Endothelial cell of umbilical vein (primary cell): ENCODE measurements around the gene CALU. TPM values are rescaled to one million over a fixed set of nuclear protein-coding genes. Genes with fewer than 3 reads are reported as not detected.

ENCODE experiments used
- BruUV-seq: library from RNA; stranded (reverse); fragments of 400-500 nt; replicated peaks from 2 replicates; lab custom pipeline; 2021; lab: Mats Ljungman, UMichigan
- CTCF ChIA-PET: fragments of 300-600, 350-600 bp; sonication (Branson Sonifier 250); formaldehyde crosslinking; loops from one replicate; lab custom pipeline; 2021; ENCODE audit warnings: antibody characterized with exemption, inconsistent platforms; lab: Charles Lee
- POLR2A ChIA-PET: fragments of 300-600, 350-600 bp; sonication (Branson Sonifier 250); formaldehyde crosslinking; loops from one replicate; lab custom pipeline; 2021; ENCODE audit warnings: antibody characterized with exemption, inconsistent platforms; lab: Charles Lee
- DNase-seq: peaks from one replicate; pipeline ENCODE4 v3.0.0-alpha.2; 2011; ENCODE audit warnings: low read depth, low spot score
- FAIRE-seq: peaks from 2 replicates; lab custom pipeline; 2011; peaks lifted over from hg19 to GRCh38; lab: Jason Lieb, UNC
- H2AFZ ChIP-seq: 2 replicates; pipeline ENCODE4 v1.6.0; 2012; ENCODE audit warnings: low read depth, low read length, control low read depth, inconsistent platforms
- H3K27ac ChIP-seq: 2 replicates; pipeline ENCODE4 v1.5.1; 2011; ENCODE audit warnings: low read depth, mild to moderate bottlenecking, control low read depth, low read length, moderate library complexity; ENCODE audit not compliant: insufficient read depth
- H3K27me3 ChIP-seq, 2 experiments: 2 replicates each; pipeline versions ENCODE4 v1.6.0 to v1.6.1; 2011; ENCODE audit warnings: low read length in 2 of 2, mixed read lengths in 1 of 2; ENCODE audit not compliant: control insufficient read depth in 2 of 2, insufficient read depth in 2 of 2
- H3K36me3 ChIP-seq, 2 experiments: 2 replicates in 1 of 2; 3 replicates in 1 of 2; pipeline ENCODE4 v1.5.1; 2011; ENCODE audit warnings: low read length in 2 of 2, mild to moderate bottlenecking in 1 of 2, moderate library complexity in 1 of 2; ENCODE audit not compliant: control insufficient read depth in 2 of 2, insufficient read depth in 2 of 2; ENCODE audit errors: extremely low read depth in 1 of 2
- H3K4me1 ChIP-seq: 3 replicates; pipeline ENCODE4 v1.5.1; 2011; ENCODE audit warnings: mild to moderate bottlenecking, low read length; ENCODE audit not compliant: control insufficient read depth, insufficient read depth; ENCODE audit errors: extremely low read depth
- H3K4me2 ChIP-seq: 2 replicates; pipeline ENCODE4 v1.6.1; 2011; ENCODE audit warnings: low read length, control low read depth, mixed read lengths; ENCODE audit not compliant: insufficient read depth
- H3K4me3 ChIP-seq, 3 experiments: fragments of 200-600 bp in 1 of 3; sonication (generic), shearing (Covaris generic) in 1 of 3; replicated peaks in 1 of 3; 2 replicates each; pipeline ENCODE4 v1.5.1; 2011 to 2016; ENCODE audit warnings: control low read depth in 3 of 3, low read length in 3 of 3, mild to moderate bottlenecking in 2 of 3, inconsistent platforms in 1 of 3, low read depth in 1 of 3, moderate library complexity in 1 of 3; ENCODE audit not compliant: insufficient read depth in 1 of 3
- H3K79me2 ChIP-seq: 2 replicates; pipeline ENCODE4 v1.6.0; 2012; ENCODE audit warnings: low read length, inconsistent platforms; ENCODE audit not compliant: control insufficient read depth, insufficient read depth
- H3K9ac ChIP-seq: replicated peaks from 2 replicates; pipeline ENCODE3; 2011; ENCODE audit warnings: low read length, control low read depth; ENCODE audit not compliant: insufficient read depth; ENCODE audit errors: extremely low read depth
- H3K9me1 ChIP-seq: replicated peaks from 3 replicates; pipeline ENCODE4 v1.6.0; 2011; ENCODE audit warnings: mild to moderate bottlenecking, low read length; ENCODE audit not compliant: control insufficient read depth, insufficient read depth; ENCODE audit errors: extremely low read depth
- H3K9me3 ChIP-seq: replicated peaks from 2 replicates; pipeline ENCODE4 v1.5.1; 2012; ENCODE audit warnings: low read length, inconsistent platforms; ENCODE audit not compliant: control insufficient read depth, insufficient read depth
- H4K20me1 ChIP-seq: replicated peaks from 2 replicates; pipeline ENCODE3; 2011; ENCODE audit warnings: mild to moderate bottlenecking, low read length; ENCODE audit not compliant: control insufficient read depth, insufficient read depth; ENCODE audit errors: extremely low read depth
- CTCF ChIP-seq, 2 donors: IDR thresholded peaks; 1 replicate in 1 of 2; 2 replicates in 1 of 2; pipeline ENCODE4 v1.5.1; 2011; ENCODE audit warnings: low read length in 2 of 2, mild to moderate bottlenecking in 2 of 2, moderate library complexity in 2 of 2, control low read depth in 1 of 2, inconsistent platforms in 1 of 2, low read depth in 1 of 2; ENCODE audit not compliant: insufficient read depth in 1 of 2; ENCODE audit errors: extremely low read depth in 1 of 2
- EZH2 ChIP-seq: IDR thresholded peaks from 2 replicates; pipeline ENCODE4 v1.6.1; 2012; ENCODE audit warnings: borderline replicate concordance, low read depth, mild to moderate bottlenecking, moderate library complexity, low read length, inconsistent platforms; ENCODE audit not compliant: severe bottlenecking
- FOS ChIP-seq: IDR thresholded peaks from 2 replicates; pipeline ENCODE4 v1.6.1; 2011; ENCODE audit warnings: mild to moderate bottlenecking, low read length, moderate library complexity, borderline replicate concordance; ENCODE audit not compliant: insufficient read depth
- GATA2 ChIP-seq: IDR thresholded peaks from 2 replicates; pipeline ENCODE4 v1.7.0; 2011; ENCODE audit warnings: low read depth, mild to moderate bottlenecking, moderate library complexity, mixed read lengths, low read length; ENCODE audit not compliant: insufficient read length, insufficient read depth
- JUN ChIP-seq: IDR thresholded peaks from 2 replicates; pipeline ENCODE4 v1.6.1; 2011; ENCODE audit warnings: borderline replicate concordance, low read depth; ENCODE audit not compliant: insufficient read length, insufficient read depth
- MYC ChIP-seq: IDR thresholded peaks from one replicate; pipeline ENCODE4 v1.6.1; 2011; ENCODE audit warnings: mild to moderate bottlenecking, low read depth, low read length
- POLR2A ChIP-seq: IDR thresholded peaks from 2 replicates; pipeline ENCODE4 v1.6.1; 2012; ENCODE audit warnings: low read depth, mild to moderate bottlenecking, control low read depth, low read length
- POLR2AphosphoS5 ChIP-seq: IDR thresholded peaks from 2 replicates; pipeline ENCODE4 v1.6.1; 2012; ENCODE audit warnings: low read depth, mild to moderate bottlenecking, control low read depth, low read length, moderate library complexity; ENCODE audit not compliant: insufficient read depth
- dilution Hi-C: fragments of 300-500 bp; cut with MboI; formaldehyde crosslinking; loops from one replicate; pipeline ENCODE4 v1.15.0; 2019; ENCODE audit warnings: low sequenced_read_pairs; ENCODE audit not compliant: extremely low pct_ligation_motif_present
- intact Hi-C: fragments of 100-400 bp; cut with micrococcal nuclease; formaldehyde crosslinking; loops from one replicate; pipeline ENCODE4 v1.10.0; 2022
- polyA plus RNA-seq, 4 experiments: library from polyadenylated mRNA; depleted of rRNA in 3 of 4; stranded (reverse) in 3 of 4; unstranded in 1 of 4; fragments of >200 nt; gene quantifications; 2 replicates each; pipeline versions ENCODE4 v1.2.1 to v1.2.3, GENCODE V29; 2011 to 2012; ENCODE audit warnings: missing spikeins in 1 of 4
- total RNA-seq: library from RNA; stranded (reverse); gene quantifications from 2 replicates; pipeline ENCODE4 v1.2.3, GENCODE V29; 2021
- TF ChIP-seq, protein P1 (sequence below): IDR thresholded peaks from 2 replicates; pipeline ENCODE4 v1.6.1; 2011; ENCODE audit not compliant: insufficient read depth, insufficient read length

The CALU gene
- total and polyA plus RNA-seq, 2 donors (not counting 3 experiments of a cell fraction or from before 2014, with no cell fraction given), result 135 to 257 TPM

- no peaks in the 10 kb centered on the region for H3K36me3 ChIP-seq
- no peaks in the 10 kb centered on the region for H3K9me1 ChIP-seq
- H3K9me3 ChIP-seq, result no peaks in the 10 kb centered on the region
- H4K20me1 ChIP-seq, result no peaks in the 10 kb centered on the region
- H3K4me2 ChIP-seq, result no peak overlapping the region
- H3K4me1 ChIP-seq, result no peaks in the 10 kb centered on the region
- intact Hi-C loops, result no loop called here
- H3K27me3 ChIP-seq, result peaks cover 27 to 28% of the 10 kb centered on the region in 2 experiments
- H3K4me3 ChIP-seq, result no peak overlapping the region
- no peaks in the 10 kb centered on the region for H3K79me2 ChIP-seq
- ChIA-PET CTCF (interaction anchor here (1.2 kb wide), 1 partner anchor 28 kb away, joined by 3 read pairs; no protein-coding TSS in a partner anchor), POLR2A (interaction anchor here (0.6 kb wide), 1 partner anchor 9 kb away, joined by 5 read pairs; no protein-coding TSS in a partner anchor)
- FAIRE-seq (no peak), DNase-seq (no peak)
- H3K27ac ChIP-seq, result no peak overlapping the region
- no TSS peak for BruUV-seq
- dilution Hi-C loops, result no loop called here
- no peak overlapping the region for H2AFZ ChIP-seq
- no peak overlapping the region for H3K9ac ChIP-seq
- TF ChIP-seq CTCF (IDR thresholded peaks at IDR 0.05; ENCODE audit: extremely low read depth in 1 of 2, insufficient read depth in 1 of 2, low read depth in 1 of 2, low read length in 2 of 2), result no peak
- TF ChIP-seq POLR2AphosphoS5, result no peak
- TF ChIP-seq, protein P1, sequence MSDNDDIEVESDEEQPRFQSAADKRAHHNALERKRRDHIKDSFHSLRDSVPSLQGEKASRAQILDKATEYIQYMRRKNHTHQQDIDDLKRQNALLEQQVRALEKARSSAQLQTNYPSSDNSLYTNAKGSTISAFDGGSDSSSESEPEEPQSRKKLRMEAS, result no peak
- no peak for TF ChIP-seq GATA2
- no peak for TF ChIP-seq FOS
- TF ChIP-seq EZH2, result no peak
- no peak for TF ChIP-seq JUN
- TF ChIP-seq POLR2A, result no peak
- no peak for TF ChIP-seq MYC
These were observed 44.4 kb upstream of the CALU start for GRCh38 chr7:128694738-128695137.
